ENCODE results near the gene GRIN3A. TPM values are rescaled to one million over a fixed set of nuclear protein-coding genes. Genes with fewer than 3 reads are reported as not detected.

Gene GRIN3A
- total RNA-seq, 2 experiments from 2014 or later: not detected

DNA sequence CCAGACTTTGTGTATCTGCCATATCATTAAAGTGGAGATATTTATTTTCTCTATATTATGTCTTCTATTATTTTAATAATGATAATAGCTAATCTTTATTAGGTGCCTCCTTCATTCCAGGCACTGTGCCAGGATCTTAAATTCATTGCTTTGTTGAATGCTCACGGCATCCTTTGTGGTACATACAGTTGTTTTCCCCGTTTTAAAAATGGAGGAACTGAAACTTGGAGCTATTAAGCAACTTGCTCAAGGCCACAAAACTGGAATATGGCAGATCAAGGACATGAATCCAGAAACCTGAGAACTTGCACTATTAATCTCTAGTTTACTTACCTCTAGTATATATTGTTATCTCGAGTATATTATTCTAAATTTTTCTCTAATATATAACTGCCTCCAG is 102.2 kb downstream of the GRIN3A start:
- Mint-ChIP-seq H3K36me3 (ENCODE audit: low read depth) (no peaks in the 10 kb centered on the region), H3K9me3 (no peaks in the 10 kb centered on the region), H3K27me3 (no peaks in the 10 kb centered on the region), H3K4me3 (no peak overlapping the region), H3K27ac (no peak overlapping the region), H3K4me1 (ENCODE audit: low read depth) (no peaks in the 10 kb centered on the region)
- DNase-seq (no peak), ATAC-seq (no peak)
- TF ChIP-seq, protein P1, sequence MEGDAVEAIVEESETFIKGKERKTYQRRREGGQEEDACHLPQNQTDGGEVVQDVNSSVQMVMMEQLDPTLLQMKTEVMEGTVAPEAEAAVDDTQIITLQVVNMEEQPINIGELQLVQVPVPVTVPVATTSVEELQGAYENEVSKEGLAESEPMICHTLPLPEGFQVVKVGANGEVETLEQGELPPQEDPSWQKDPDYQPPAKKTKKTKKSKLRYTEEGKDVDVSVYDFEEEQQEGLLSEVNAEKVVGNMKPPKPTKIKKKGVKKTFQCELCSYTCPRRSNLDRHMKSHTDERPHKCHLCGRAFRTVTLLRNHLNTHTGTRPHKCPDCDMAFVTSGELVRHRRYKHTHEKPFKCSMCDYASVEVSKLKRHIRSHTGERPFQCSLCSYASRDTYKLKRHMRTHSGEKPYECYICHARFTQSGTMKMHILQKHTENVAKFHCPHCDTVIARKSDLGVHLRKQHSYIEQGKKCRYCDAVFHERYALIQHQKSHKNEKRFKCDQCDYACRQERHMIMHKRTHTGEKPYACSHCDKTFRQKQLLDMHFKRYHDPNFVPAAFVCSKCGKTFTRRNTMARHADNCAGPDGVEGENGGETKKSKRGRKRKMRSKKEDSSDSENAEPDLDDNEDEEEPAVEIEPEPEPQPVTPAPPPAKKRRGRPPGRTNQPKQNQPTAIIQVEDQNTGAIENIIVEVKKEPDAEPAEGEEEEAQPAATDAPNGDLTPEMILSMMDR (IDR thresholded peaks at IDR 0.05): no peak
- ChIA-PET POLR2A (no interaction called here), CTCF (interaction anchor here (1.1 to 1.4 kb wide), 3 partner anchors 14 to 76 kb away, joined by 3 read pairs; no protein-coding TSS in a partner anchor)
- intact Hi-C loops (cut with micrococcal nuclease): no loop called here

DNA sequence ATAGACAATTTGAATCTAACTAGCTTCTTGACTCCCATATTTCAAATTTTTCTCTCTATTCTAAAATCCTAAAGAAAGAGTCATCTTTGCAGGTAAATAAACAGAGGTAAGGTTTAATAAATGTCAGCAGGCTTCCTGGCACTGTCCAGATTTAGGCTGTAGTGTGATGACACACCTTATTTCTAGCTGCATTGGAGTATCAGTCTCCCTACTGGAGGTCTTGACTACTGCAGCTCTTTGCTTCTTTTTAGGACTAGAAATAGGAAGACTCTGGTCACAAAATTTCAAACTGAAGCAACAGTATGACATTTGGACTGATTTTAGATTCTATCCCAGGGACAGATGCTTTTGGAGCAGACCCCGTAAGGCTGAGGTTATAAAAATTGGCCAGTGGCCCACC is 103.0 kb downstream of the GRIN3A start:
- ATAC-seq: no peak
- CTCF ChIA-PET: interaction anchor here (1.1 to 1.4 kb wide), 4 partner anchors 14 to 77 kb away, joined by 3 to 5 read pairs (median 3); no protein-coding TSS in a partner anchor
- no peak overlapping the region for H3K27ac Mint-ChIP-seq
- H3K36me3 Mint-ChIP-seq (ENCODE audit: low read depth): no peaks in the 10 kb centered on the region
- no peaks in the 10 kb centered on the region for H3K9me3 Mint-ChIP-seq
- TF ChIP-seq, protein P1 (IDR thresholded peaks at IDR 0.05): no peak
- H3K4me1 Mint-ChIP-seq (ENCODE audit: low read depth): no peaks in the 10 kb centered on the region
- intact Hi-C loops (cut with micrococcal nuclease): no loop called here
- H3K27me3 Mint-ChIP-seq: no peaks in the 10 kb centered on the region
- POLR2A ChIA-PET: interaction anchor here (0.6 kb wide), 1 partner anchor 89 kb away, joined by 3 read pairs; no protein-coding TSS in a partner anchor
- no peak overlapping the region for H3K4me3 Mint-ChIP-seq
- no peak for DNase-seq

DNA sequence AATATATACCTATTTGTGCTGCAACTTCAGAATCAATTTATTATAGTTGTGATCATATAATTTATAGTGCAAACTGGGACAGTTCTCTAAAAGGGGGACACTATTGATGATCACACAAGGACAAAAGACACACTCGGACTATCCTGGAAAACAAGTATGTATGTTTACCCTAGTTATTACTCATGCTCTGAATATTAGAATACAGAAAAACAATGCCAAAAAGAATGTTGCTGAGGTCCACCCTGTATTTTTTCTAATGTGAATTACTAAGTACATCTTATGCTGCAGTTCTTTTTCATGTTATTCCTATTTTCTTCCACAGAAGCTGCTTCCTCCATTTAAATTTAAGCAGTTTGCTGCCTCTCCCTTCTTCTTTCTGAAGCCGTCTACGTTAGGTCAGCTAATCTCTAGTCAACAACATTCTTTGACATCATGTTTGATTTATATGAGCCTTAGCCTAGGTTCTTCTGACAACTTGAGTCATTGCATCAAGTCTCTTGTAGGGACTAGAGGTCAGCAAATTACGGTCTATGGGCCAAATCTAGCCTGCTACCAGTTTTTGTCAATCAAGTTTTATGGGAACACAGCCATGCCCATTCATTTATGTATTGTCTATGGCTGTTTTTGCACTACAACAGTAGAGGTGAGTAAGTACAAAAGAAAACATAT is 103.6 kb downstream of the GRIN3A start:
- H3K4me3 Mint-ChIP-seq: no peak overlapping the region
- no peak overlapping the region for H3K27ac Mint-ChIP-seq
- DNase-seq: no peak
- H3K9me3 Mint-ChIP-seq: no peaks in the 10 kb centered on the region
- ChIA-PET POLR2A (interaction anchor here (0.6 kb wide), 1 partner anchor 89 kb away, joined by 3 read pairs; no protein-coding TSS in a partner anchor), CTCF (interaction anchor here (1.2 kb wide), 2 partner anchors 14 to 77 kb away, joined by 3 to 5 read pairs; no protein-coding TSS in a partner anchor)
- no peaks in the 10 kb centered on the region for H3K4me1 Mint-ChIP-seq (ENCODE audit: low read depth)
- no peak for ATAC-seq
- intact Hi-C loops (cut with micrococcal nuclease): no loop called here
- TF ChIP-seq, protein P1 (IDR thresholded peaks at IDR 0.05): no peak
- H3K27me3 Mint-ChIP-seq: no peaks in the 10 kb centered on the region
- H3K36me3 Mint-ChIP-seq (ENCODE audit: low read depth): no peaks in the 10 kb centered on the region

DNA sequence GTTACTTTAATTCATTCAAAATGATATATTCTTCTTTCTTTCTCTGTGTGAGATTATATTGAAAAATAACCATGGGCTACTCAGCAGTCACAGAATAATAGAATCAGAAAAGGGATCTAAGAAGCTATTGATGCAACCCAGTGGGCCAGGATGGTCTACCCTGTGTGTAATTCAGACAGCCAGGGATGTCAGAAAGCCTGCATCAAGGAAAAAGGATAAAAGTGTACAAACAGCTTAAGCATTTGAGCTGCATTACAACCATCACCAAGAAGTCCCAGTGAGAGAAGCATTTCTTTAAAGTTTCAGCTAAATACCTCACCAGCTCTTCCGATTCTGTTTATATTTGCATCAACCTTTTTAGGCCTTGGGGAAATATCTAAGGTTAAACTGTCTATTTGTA is 105.8 kb downstream of the GRIN3A start:
- ATAC-seq: no peak
- H3K4me1 Mint-ChIP-seq (ENCODE audit: low read depth): no peaks in the 10 kb centered on the region

DNA sequence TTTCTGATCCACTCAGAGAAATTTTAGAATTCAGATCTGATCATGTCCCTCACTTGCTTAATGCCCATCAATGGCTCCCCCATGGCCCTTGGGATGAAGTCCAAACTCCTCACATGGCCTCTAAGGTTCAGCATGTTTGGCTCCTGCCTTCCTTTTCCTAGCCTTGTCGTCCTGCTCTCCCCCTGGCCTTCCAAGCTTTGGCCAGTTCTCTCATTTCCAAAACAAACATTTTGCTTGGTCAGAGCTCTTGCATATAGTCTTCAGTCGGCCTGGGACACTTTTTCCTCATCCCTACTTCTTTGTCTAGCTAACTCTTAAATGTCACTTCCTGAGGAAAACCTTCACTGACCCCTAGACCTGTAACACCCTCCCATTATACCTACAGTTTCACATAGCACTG is 106.6 kb downstream of the GRIN3A start:
- intact Hi-C loops (cut with micrococcal nuclease): no loop called here
- no peaks in the 10 kb centered on the region for H3K9me3 Mint-ChIP-seq
- H3K4me1 Mint-ChIP-seq (ENCODE audit: low read depth): no peaks in the 10 kb centered on the region
- H3K27ac Mint-ChIP-seq: no peak overlapping the region
- TF ChIP-seq, protein P1 (IDR thresholded peaks at IDR 0.05): no peak
- H3K36me3 Mint-ChIP-seq (ENCODE audit: low read depth): no peaks in the 10 kb centered on the region
- ATAC-seq (no peak), DNase-seq (no peak)
- POLR2A ChIA-PET: no interaction called here
- H3K27me3 Mint-ChIP-seq: no peaks in the 10 kb centered on the region
- CTCF ChIA-PET: interaction anchor here (0.7 to 1.3 kb wide), 3 partner anchors 9 to 31 kb away, joined by 3 read pairs; no protein-coding TSS in a partner anchor
- H3K4me3 Mint-ChIP-seq: no peak overlapping the region

More for the DNA sequence above, 105.8 kb downstream of the GRIN3A start:
- no peak overlapping the region for H3K4me3 Mint-ChIP-seq
- no peaks in the 10 kb centered on the region for H3K27me3 Mint-ChIP-seq
- TF ChIP-seq, protein P1 (IDR thresholded peaks at IDR 0.05): no peak
- no peak for DNase-seq
- no peaks in the 10 kb centered on the region for H3K9me3 Mint-ChIP-seq
- no peak overlapping the region for H3K27ac Mint-ChIP-seq
- intact Hi-C loops (cut with micrococcal nuclease): no loop called here
- no peaks in the 10 kb centered on the region for H3K36me3 Mint-ChIP-seq (ENCODE audit: low read depth)
- CTCF ChIA-PET: interaction anchor here (0.7 to 1.3 kb wide), 3 partner anchors 10 to 31 kb away, joined by 3 read pairs; no protein-coding TSS in a partner anchor
- POLR2A ChIA-PET: no interaction called here
